Measurements from ENCODE around the gene LAD1.

Gene LAD1

DNA sequence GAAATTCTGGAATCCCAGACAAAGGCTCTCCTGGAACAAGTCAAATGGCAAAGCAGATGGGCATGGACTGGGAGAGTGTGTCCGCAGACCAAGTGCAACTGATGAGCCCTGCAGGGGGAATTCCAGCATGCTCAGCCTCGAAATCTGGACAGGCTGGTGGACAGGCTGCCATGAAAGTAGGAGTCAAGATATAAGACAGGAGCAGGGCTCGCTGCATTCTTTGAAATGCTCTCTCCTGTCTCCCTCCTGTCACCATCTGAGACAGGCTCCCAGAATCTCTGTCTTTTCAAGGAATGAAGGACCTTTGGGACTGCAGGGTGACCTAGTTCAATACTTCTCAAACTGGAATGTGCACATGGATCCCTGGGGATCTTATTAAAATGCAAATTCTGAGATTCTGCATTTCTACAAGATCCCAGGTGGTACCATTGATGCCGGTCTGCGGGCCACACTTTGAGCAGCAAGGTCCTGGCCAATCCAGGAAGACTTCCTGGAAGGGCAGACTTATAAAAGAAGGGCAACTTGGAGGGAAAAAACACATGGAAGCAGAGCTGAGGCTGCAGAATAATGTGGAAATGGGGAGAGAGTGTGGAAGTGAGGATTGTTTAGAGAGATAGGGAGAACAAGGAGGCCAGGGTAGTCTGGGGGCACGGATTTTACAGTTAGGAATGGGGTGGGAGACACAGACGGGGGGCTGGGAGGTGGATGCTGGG, 51.5 kb downstream of the LAD1 start:
- DNase-seq (ENCODE audit: low read depth in 2 of 2): no peak

DNA sequence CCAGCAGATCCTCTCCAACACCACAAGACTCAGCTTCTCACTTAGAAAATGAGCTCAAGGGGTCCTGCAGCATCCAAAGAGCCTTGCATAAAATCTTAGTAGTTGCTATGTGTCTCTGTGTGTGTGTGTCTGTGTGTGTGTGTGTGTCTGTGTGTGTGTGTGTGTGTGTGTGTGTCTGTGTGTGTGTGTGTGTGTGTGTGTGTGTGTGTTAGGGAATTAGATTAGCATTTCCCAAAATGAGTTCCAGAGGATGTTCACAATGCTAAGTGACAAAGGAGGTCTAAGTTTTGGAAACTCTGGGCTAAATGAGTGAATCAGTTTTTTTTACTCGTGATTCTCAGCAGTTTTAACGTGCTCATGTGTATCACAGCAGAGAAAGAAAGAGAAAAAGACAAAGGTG, 52.1 kb downstream of the LAD1 start:
- DNase-seq (ENCODE audit: low read depth in 2 of 2): no peak

- no peak for DNase-seq (ENCODE audit: low read depth in 2 of 2)
Measured at GRCh38 chr1:201346337-201346939, 52.7 kb downstream of the LAD1 start.

DNA sequence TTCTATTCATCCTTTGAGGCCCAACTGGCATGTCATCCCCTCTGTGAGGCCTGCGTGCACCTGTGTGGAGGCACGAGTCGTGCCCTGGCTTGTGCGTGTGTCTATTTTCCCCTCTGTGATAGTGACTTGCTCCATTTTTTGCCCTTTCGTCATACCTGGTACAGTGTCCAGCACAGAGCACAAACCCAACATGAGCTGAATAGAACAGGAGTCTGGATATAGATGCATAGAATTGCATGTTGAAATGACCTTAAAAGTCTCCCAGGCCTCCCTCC, 54.1 kb downstream of the LAD1 start:
- DNase-seq (ENCODE audit: low read depth in 2 of 2): no peak

DNA sequence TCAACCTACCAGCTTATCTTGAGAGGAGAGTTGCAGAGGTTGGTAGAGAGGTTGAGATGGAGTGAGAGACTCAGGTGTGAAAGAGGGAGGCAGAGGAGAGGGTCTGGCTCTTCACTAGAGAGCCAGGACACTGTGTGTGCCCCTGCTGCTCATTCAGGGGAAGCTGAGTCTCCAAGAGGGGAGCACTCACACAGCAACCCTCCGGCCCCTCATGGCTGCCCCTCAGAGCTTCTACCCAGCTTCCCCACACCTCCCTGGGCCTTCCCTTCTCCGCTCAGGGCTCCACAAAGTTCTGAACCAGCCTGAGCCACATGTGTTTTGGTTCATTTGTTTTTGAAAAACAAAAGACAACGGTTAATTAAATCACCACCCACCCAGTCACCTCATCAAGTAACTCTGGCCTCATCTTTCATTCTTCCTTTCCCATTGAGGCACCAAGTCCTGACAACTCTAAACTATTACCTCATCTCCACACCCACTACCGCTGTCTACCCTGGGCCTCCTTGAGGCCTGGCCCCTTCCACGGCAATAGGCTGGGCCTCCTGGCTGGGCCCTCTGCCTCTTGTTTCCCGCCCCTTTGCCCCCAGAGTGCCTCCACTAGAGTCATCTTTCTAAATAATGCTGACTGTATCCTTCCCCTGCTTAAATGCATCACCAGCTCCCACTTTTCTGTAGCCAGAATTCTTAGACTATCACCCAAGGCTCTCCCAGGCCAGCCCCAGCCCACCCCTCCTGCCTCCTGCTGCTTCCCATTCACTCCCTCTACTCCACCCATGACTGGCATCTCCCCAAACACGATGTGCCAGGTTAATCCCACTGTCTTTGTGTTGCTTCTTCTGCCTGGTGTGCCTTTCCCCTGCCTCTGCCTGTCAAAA, 54.7 kb downstream of the LAD1 start:
- no peak for DNase-seq (ENCODE audit: low read depth in 2 of 2)

DNA sequence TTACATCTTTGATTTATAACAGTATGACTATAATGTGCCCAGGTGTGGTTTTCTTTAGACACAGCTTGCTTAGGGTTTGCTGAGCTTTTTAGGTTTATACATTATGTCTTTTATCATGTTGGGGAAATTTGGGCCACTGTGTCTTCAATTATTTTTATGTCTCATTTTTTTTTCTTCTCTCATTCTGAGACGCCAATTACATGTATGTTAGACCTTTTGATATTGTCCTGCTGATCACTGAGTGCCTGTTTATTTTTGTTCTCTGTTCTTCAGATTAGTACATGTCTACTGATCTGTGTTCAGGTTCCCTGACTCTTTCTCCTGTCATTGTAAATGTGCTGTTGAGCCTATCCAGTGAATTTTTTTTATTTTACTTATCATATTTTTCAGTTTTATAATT, 57.7 kb downstream of the LAD1 start:
- no peak for DNase-seq (ENCODE audit: low read depth in 2 of 2)

DNA sequence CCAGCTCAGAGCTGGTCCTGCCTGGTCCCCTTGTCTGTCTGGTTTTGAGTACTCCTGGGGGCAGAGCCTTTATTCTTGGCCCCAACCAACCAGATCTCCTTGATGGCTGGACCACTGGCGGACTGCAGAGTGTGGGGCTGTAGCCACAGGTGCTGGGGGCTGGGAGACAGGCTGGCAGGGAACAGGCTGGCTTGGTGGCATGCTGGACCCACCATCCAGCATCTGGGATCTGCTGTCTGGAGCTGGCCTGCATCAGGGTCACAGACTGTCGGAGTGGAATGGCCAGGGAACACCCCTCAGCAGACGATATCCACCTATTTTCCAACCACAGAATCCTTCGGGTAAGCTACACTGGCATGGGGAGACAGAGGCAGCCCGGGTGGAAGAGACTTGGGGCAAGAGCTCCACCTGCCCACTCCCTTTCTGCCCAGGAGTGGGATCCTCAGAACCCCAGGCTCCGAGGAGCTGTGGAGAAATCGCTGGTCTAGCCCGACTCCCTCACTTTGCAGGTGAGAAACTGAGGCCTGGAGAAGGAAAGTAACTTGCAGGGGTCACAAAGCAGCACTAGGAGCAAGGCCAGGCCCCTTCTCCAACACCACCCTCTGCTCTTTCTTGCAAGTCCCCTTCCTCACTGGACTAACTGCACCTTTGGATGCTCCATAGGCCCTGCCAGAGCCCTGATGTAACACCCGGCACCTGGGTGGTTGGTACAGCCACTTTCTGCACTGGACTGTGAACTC, 62.2 kb downstream of the LAD1 start:
- DNase-seq (ENCODE audit: low read depth in 2 of 2): no peak

DNA sequence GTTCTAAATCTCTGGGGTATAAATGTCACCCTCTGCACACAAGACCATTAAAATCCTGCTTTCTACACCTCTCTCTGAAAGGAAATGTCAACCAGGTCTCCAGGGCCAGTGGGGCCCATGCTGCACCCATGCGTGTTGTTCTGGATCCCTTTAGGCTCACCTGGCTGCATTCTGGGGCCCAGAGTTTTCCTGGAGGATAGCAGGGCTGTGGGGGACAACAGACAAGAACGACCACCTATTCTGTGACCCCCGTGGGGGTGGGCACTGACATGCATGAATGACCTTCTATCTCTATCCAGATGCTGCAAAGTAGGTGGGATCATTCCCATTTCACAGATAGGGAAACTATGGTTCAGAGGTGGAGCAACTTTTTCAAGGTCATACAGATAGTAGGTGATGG, 63.2 kb downstream of the LAD1 start:
- no peak for DNase-seq (ENCODE audit: low read depth in 2 of 2)

DNA sequence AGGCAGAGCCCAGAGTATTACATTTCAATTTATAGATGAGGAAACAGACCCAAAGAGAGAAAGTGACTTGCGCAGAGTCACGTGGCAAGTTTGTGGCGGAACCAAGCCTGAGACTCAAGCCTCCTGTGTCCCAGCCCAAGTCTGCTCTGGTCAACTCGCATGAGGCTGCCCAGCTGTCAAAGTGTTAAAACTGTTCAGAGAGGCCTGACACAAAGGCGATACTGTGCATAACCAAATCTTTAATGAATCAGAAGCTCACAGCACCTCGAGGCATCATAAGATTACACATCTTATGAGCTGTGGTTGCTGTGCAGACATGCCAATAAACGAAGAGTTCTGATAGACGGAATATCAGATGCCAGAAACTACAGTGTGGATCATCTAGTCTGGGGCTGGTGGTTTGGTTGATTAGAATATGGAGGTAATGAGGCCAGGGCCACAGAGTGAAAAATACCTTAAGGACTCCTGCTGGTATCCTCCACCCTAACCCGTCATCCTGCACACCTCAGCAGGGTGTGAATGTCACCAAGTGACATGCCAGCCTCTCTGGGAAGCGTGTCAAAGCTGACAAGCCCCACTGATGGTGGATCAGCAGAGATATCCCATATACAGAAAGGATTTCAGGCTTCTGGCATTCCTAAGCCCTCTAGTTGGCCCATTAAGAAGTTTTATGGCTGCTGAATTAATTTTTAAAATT, 63.8 kb downstream of the LAD1 start:
- no peak for DNase-seq (ENCODE audit: low read depth in 2 of 2)

DNA sequence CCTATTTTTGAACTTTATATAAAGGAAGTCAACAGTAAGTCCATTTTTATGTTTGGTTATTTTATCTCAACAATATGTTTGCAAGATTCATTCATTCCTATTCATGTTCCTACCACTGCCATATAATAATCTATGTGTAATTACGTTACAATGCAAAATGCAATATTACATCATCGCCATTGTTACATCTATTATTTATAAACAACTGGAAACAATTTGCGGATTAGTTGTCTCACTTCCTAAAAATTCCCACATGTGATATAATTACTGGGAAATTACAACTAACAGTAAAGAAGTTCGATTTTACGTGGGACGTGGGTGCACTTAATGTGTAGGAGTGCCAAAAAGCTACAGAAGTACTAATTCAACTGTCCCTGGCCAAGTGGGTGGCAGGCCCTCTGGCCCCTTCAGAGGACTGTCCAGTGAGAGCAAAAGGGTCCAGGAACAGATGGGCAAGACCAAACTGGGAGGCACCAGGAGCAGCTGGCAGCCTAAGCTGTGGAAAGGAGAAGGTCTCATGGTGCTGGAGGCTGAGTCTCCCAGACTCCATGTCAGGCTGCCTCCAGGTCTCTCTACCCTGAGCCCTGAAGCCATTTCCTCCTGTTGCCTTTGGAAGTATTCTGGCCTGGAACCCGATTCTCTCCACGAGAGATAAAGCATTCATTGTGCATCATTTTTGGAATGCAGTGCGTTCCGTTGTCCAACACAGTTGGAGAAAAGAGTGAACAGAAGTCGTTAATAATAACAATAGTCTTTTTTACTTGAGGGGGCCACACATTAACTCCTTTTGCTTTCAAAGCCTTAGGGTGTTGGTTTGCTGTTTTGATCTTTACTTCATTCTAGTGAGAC, 64.6 kb downstream of the LAD1 start:
- DNase-seq (ENCODE audit: low read depth in 2 of 2): no peak

DNA sequence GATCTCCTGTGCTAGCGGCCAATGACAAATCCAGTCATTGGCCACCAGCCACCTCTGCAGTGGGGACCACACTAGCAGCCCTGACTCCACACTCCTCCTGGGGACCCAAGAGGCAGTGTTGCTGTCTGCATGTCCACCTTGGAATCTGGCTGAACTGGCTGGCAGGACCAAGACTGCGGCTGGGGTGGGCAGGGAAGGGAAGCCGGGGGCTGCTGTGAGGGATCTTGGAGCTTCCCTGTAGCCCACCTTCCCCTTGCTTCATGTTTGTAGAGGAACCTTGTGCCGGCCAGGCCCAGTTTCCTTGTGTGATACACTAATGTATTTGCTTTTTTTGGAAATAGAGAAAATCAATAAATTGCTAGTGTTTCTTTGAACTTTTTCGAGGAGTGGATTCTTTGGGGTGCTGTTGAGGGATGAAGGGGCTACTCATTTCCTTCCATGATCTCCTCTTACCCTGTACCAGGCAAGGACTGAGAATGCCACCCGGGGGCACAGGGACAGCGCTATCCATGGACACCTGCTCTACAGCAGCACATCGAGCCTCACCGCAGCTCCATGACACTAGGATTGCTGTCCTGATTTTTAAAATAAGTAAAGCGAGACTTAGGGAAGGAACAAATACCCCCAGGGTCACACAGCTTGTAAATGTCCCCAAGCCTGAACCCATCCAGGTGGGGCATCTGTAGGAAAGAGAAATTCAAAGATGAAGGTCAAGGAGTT, 66.3 kb downstream of the LAD1 start:
- DNase-seq (ENCODE audit: low read depth in 2 of 2): no peak

- no peak for DNase-seq (ENCODE audit: low read depth in 2 of 2)
Measured at GRCh38 chr1:201332021-201332420, 67.1 kb downstream of the LAD1 start.

DNA sequence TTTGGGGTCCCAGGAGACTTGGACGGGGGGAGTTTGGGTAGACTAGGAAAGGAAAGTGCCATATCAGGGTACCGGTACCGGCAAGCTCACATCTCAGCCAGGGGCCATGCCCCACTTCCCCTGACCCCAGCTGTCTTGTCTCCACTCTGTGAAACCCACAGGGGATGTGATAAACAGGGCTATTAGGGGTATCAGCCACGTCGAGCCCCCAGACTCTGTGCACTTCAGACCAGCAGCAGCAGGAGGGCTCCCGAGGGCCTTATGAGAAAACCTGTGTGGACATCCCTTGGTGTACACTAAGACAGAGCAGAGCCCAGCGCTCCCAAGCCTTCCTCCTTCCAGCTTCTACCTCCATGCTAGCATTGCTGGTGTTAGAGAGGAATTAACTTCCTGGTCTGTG, 68.0 kb downstream of the LAD1 start:
- no peak for DNase-seq (ENCODE audit: low read depth in 2 of 2)

Data from stimulated activated CD8-positive, alpha-beta memory T cell treated with anti-CD3 and anti-CD28 coated beads, Interleukin-7, amount 100 ng/mL, for 1 hour (primary cell).